SK-N-SH (cell line): ENCODE data around the gene ZMYM2. TPM values are rescaled to one million over a fixed set of nuclear protein-coding genes. Genes with fewer than 3 reads are reported as not detected.
"Not testable (repeated sequence)": the region's sequence is repeated elsewhere in the genome, so short reads cannot be mapped to it uniquely, and the experiment has no call there.

ENCODE experiments used
- CTCF ChIA-PET: fragments of 300-600, 350-600 bp; formaldehyde crosslinking; extraction: SDS; loops from one replicate; lab custom pipeline; 2021; lab: Yijun Ruan, JAX
- POLR2A ChIA-PET: fragments of 350-600 bp; sonication (Branson Sonifier 250); formaldehyde crosslinking; extraction: SDS; loops from one replicate; lab custom pipeline; 2020; ENCODE audit warnings: antibody characterized with exemption, inconsistent platforms; lab: Yijun Ruan, JAX
- DNase-seq: peaks from one replicate; pipeline ENCODE4 v3.0.0; 2012
- H2AFZ ChIP-seq: fragments of 200-600 bp; sonication (generic); 2 replicates; pipeline ENCODE4 v1.8.1; 2016; ENCODE audit warnings: antibody characterized with exemption, mild to moderate bottlenecking, low read depth
- H3F3A ChIP-seq: fragments of 200-600 bp; sonication (generic); replicated peaks from 2 replicates; pipeline ENCODE3; 2016; ENCODE audit warnings: antibody characterized with exemption, mild to moderate bottlenecking; ENCODE audit not compliant: insufficient read depth
- H3K27ac ChIP-seq, 2 experiments: fragments of 200-500 bp in 1 of 2; fragments of 200-600 bp in 1 of 2; sonication (Bioruptor generic) in 1 of 2; sonication (generic), shearing (Covaris generic) in 1 of 2; 2 replicates each; pipeline versions ENCODE4 v1.5.1 to v1.6.1; 2014 to 2016; ENCODE audit warnings: low read depth in 2 of 2, inconsistent platforms in 1 of 2, low read length in 1 of 2, mild to moderate bottlenecking in 1 of 2, mixed read lengths in 1 of 2
- H3K27me3 ChIP-seq: fragments of 200-600 bp; sonication (generic), shearing (Covaris generic); 2 replicates; pipeline ENCODE4 v1.6.1; 2016; ENCODE audit warnings: mixed run types; ENCODE audit not compliant: insufficient read depth
- H3K36me3 ChIP-seq, 2 experiments: fragments of 200-500 bp in 1 of 2; fragments of 200-600 bp in 1 of 2; sonication (Bioruptor generic) in 1 of 2; sonication (generic) in 1 of 2; replicated peaks in 1 of 2; 2 replicates each; pipeline versions ENCODE3 to v1.5.1; 2014 to 2016; ENCODE audit warnings: low read length in 1 of 2, mild to moderate bottlenecking in 1 of 2; ENCODE audit not compliant: insufficient read depth in 2 of 2, control insufficient read depth in 1 of 2
- H3K4me1 ChIP-seq, 2 experiments: fragments of 200-500 bp in 1 of 2; fragments of 200-600 bp in 1 of 2; sonication (Bioruptor generic) in 1 of 2; sonication (generic), shearing (Covaris generic) in 1 of 2; 2 replicates each; pipeline versions ENCODE4 v1.5.1 to v1.6.1; 2014 to 2016; ENCODE audit warnings: low read depth in 1 of 2, low read length in 1 of 2, mixed run types in 1 of 2; ENCODE audit not compliant: insufficient read depth in 2 of 2, control insufficient read depth in 1 of 2
- H3K4me2 ChIP-seq: fragments of 200-600 bp; sonication (generic), shearing (Covaris generic); 2 replicates; pipeline ENCODE4 v1.6.1; 2017; ENCODE audit warnings: mixed run types
- H3K4me3 ChIP-seq, 2 experiments: fragments of 200-500 bp in 1 of 2; fragments of 200-600 bp in 1 of 2; sonication (Bioruptor generic) in 1 of 2; sonication (generic), shearing (Covaris generic) in 1 of 2; 2 replicates each; pipeline versions ENCODE4 v1.5.1 to v1.8.1; 2014 to 2016; ENCODE audit warnings: low read depth in 2 of 2, inconsistent platforms in 1 of 2, low read length in 1 of 2, mild to moderate bottlenecking in 1 of 2, mixed read lengths in 1 of 2, moderate library complexity in 1 of 2
- H3K79me2 ChIP-seq: fragments of 200-600 bp; sonication (generic); 2 replicates; pipeline ENCODE4 v1.8.1; 2017; ENCODE audit warnings: mild to moderate bottlenecking; ENCODE audit not compliant: insufficient read depth
- H3K9ac ChIP-seq: fragments of 200-600 bp; sonication (generic); 2 replicates; pipeline ENCODE4 v1.6.1; 2017; ENCODE audit warnings: mixed run types
- H3K9me2 ChIP-seq: fragments of 200-600 bp; sonication (generic); 2 replicates; pipeline ENCODE4 v1.6.1; 2017; ENCODE audit warnings: mixed run types
- H3K9me3 ChIP-seq: fragments of 200-600 bp; sonication (generic); 2 replicates; pipeline ENCODE4 v1.6.1; 2017; ENCODE audit warnings: mixed run types, mild to moderate bottlenecking, moderate library complexity
- H4K20me1 ChIP-seq: fragments of 200-600 bp; sonication (generic); 2 replicates; pipeline ENCODE4 v1.6.1; 2017; ENCODE audit warnings: mild to moderate bottlenecking, mixed run types; ENCODE audit not compliant: insufficient read depth
- CHD2 ChIP-seq: fragments of 150-350 bp; IDR thresholded peaks from 2 replicates; pipeline ENCODE4 v1.6.1; 2018; ENCODE audit warnings: low read length; ENCODE audit not compliant: partially characterized antibody
- EZH2phosphoT487 ChIP-seq: fragments of 200-600 bp; sonication (generic); IDR thresholded peaks from 2 replicates; pipeline ENCODE4 v1.6.1; 2017; ENCODE audit warnings: low read depth, mixed run types, mild to moderate bottlenecking, antibody characterized with exemption, moderate library complexity, borderline replicate concordance
- FOSL2 ChIP-seq: IDR thresholded peaks from 2 replicates; pipeline ENCODE4 v1.4.0; 2012; ENCODE audit warnings: low read depth, mild to moderate bottlenecking, moderate library complexity, borderline replicate concordance
- FOXM1 ChIP-seq: IDR thresholded peaks from 2 replicates; pipeline ENCODE4 v1.4.0; 2012; ENCODE audit warnings: low read depth, mild to moderate bottlenecking
- GABPA ChIP-seq: IDR thresholded peaks from 2 replicates; pipeline ENCODE4 v1.4.0; 2012; ENCODE audit warnings: low read depth, mild to moderate bottlenecking
- MXI1 ChIP-seq: IDR thresholded peaks from 2 replicates; pipeline ENCODE4 v1.6.1; 2012; ENCODE audit warnings: mild to moderate bottlenecking, low read depth, low read length, improper control_type of control experiment
- NFIC ChIP-seq: IDR thresholded peaks from 2 replicates; pipeline ENCODE4 v1.4.0; 2012; ENCODE audit warnings: borderline replicate concordance
- POLR2AphosphoS5 ChIP-seq: IDR thresholded peaks from 2 replicates; pipeline ENCODE4 v1.6.1; 2012; ENCODE audit warnings: low read depth, low read length
- RAD21 ChIP-seq: IDR thresholded peaks from 2 replicates; pipeline ENCODE4 v1.6.1; 2012; ENCODE audit warnings: mild to moderate bottlenecking, low read length
- RFX5 ChIP-seq: IDR thresholded peaks from 2 replicates; pipeline ENCODE4 v1.6.1; 2012; ENCODE audit warnings: mild to moderate bottlenecking, improper control_type of control experiment, low read length
- SMC3 ChIP-seq: IDR thresholded peaks from 2 replicates; pipeline ENCODE4 v1.6.1; 2012; ENCODE audit warnings: low read depth, low read length, improper control_type of control experiment
- WGBS: methylation state at CpG from one replicate; pipeline ENCODE4 v1.1.6; 2017; ENCODE audit warnings: low lambda C conversion rate; 5-methylcytosine and 5-hydroxymethylcytosine counted together
- polyA plus RNA-seq, 3 experiments: library from polyadenylated mRNA; depleted of rRNA; stranded (reverse); fragments of >200 nt; gene quantifications; 2 replicates each; pipeline ENCODE4 v1.2.3, GENCODE V29; 2012
- TF ChIP-seq, protein P1 (sequence below): IDR thresholded peaks from 2 replicates; pipeline ENCODE4 v1.4.0; 2012; ENCODE audit warnings: low read depth
- TF ChIP-seq, protein P2 (sequence below): IDR thresholded peaks from 2 replicates; pipeline ENCODE4 v1.4.0; 2012; ENCODE audit warnings: low read depth, borderline replicate concordance
- TF ChIP-seq, protein P3 (sequence below): fragments of 150-350 bp; IDR thresholded peaks from 2 replicates; pipeline ENCODE4 v1.6.1; 2016; ENCODE audit warnings: mild to moderate bottlenecking, low read depth, low read length
- TF ChIP-seq, protein P4 (sequence below): IDR thresholded peaks from 2 replicates; pipeline ENCODE4 v1.4.0; 2012; ENCODE audit warnings: low read depth, borderline replicate concordance

The ZMYM2 gene
- polyA plus RNA-seq, 1 of the 3 experiments (the other 2 are of a cell fraction) = 11.5 TPM

DNA sequence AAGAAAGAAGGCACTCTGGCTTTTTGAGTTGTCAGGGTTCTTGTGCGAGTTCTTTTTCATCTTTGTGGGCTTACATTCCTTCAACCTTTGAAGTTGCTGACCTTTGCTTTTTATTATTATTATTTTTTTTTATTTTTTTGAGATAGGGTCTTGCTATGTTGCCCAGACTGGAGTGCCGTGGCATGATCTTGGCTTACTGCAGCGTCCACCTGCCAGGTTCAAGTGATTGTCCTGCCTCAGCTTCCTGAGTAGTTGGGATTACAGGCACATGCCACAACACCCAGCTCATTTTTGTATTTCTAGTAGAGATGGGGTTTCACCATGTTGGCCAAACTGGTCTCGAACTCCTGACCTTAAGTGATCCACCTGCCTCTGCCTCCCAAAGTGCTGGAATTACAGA lies 84.1 kb downstream of the ZMYM2 start:
- DNase-seq, H3K27ac ChIP-seq, H3K9me2 ChIP-seq, POLR2A ChIA-PET, CTCF ChIA-PET, H2AFZ ChIP-seq, H3K27me3 ChIP-seq, H3K4me2 ChIP-seq, H3K9ac ChIP-seq, H3K4me1 ChIP-seq, H3K9me3 ChIP-seq, H3F3A ChIP-seq, H3K4me3 ChIP-seq: not testable (repeated sequence)
- WGBS = 96% methylated on average over 4 of the region's 4 CpGs
- Histone ChIP-seq H3K36me3 (peaks cover 15 to 56% of the 10 kb centered on the region in 2 experiments), H3K79me2 (peaks cover 57% of the 10 kb centered on the region), H4K20me1 (peaks cover 46% of the 10 kb centered on the region)

DNA sequence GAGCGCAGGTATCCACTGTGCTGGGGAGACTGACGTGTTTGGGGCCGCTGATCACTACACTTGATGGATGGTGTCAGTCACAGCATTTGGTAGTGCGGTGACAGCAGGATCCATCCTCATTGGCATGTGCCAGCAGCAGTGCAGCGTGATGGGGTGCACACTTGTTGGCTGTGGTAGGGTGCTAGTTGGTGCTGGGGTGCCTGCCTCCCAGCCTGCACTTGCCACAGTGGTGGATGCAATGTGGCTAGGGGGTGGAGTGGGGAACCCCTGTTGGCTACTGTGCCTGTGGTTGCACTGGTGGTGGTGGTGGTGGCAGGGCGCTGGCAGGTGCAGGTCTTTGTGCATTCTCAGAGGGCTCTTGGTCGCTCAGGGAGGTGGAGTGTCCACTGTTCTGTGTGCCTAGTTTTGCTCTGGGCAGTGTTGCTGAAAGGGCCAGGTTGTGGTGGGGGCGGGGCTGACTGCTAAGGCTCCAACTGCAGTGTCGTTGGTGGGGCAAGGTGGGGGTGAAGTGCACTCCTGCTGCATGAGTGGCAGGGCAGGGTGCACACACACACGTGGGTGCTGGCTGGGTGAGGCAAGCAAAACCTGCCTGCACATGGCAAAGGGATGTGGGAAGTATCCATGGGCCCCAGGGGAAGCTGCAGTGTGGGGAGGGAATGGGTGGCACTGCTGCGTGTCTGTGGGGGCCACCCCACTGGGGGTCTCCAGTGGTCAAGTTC lies 84.8 kb downstream of the ZMYM2 start:
- peaks cover 15 to 54% of the 10 kb centered on the region in 2 experiments for H3K36me3 ChIP-seq
- H3K79me2 ChIP-seq = peaks cover 50% of the 10 kb centered on the region
- H3K4me3 ChIP-seq = no peak overlapping the region
- DNase-seq = no peak
- H4K20me1 ChIP-seq = peaks cover 39% of the 10 kb centered on the region
- H3F3A ChIP-seq = peaks cover 5% of the 10 kb centered on the region
- TF ChIP-seq, protein P1, sequence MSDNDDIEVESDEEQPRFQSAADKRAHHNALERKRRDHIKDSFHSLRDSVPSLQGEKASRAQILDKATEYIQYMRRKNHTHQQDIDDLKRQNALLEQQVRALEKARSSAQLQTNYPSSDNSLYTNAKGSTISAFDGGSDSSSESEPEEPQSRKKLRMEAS = no peak
- no peak for TF ChIP-seq EZH2phosphoT487
- TF ChIP-seq FOSL2 = no peak
- no peak for TF ChIP-seq POLR2AphosphoS5
- TF ChIP-seq FOXM1 = no peak
- TF ChIP-seq, protein P2, sequence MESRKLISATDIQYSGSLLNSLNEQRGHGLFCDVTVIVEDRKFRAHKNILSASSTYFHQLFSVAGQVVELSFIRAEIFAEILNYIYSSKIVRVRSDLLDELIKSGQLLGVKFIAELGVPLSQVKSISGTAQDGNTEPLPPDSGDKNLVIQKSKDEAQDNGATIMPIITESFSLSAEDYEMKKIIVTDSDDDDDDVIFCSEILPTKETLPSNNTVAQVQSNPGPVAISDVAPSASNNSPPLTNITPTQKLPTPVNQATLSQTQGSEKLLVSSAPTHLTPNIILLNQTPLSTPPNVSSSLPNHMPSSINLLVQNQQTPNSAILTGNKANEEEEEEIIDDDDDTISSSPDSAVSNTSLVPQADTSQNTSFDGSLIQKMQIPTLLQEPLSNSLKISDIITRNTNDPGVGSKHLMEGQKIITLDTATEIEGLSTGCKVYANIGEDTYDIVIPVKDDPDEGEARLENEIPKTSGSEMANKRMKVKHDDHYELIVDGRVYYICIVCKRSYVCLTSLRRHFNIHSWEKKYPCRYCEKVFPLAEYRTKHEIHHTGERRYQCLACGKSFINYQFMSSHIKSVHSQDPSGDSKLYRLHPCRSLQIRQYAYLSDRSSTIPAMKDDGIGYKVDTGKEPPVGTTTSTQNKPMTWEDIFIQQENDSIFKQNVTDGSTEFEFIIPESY = no peak
- no peak for TF ChIP-seq SMC3
- TF ChIP-seq RFX5 = no peak
- no peak for TF ChIP-seq GABPA
- TF ChIP-seq, protein P3, sequence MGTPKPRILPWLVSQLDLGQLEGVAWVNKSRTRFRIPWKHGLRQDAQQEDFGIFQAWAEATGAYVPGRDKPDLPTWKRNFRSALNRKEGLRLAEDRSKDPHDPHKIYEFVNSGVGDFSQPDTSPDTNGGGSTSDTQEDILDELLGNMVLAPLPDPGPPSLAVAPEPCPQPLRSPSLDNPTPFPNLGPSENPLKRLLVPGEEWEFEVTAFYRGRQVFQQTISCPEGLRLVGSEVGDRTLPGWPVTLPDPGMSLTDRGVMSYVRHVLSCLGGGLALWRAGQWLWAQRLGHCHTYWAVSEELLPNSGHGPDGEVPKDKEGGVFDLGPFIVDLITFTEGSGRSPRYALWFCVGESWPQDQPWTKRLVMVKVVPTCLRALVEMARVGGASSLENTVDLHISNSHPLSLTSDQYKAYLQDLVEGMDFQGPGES = no peak
- TF ChIP-seq, protein P4, sequence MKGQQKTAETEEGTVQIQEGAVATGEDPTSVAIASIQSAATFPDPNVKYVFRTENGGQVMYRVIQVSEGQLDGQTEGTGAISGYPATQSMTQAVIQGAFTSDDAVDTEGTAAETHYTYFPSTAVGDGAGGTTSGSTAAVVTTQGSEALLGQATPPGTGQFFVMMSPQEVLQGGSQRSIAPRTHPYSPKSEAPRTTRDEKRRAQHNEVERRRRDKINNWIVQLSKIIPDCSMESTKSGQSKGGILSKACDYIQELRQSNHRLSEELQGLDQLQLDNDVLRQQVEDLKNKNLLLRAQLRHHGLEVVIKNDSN = no peak
- no peak for TF ChIP-seq RAD21
- TF ChIP-seq CHD2 = no peak
- no peak for TF ChIP-seq MXI1
- TF ChIP-seq NFIC = no peak
- TF ChIP-seq, all 33 proteins: peak for 0
- Histone ChIP-seq H3K27ac (no peak overlapping the region), H3K4me2 (no peak overlapping the region), H3K9ac (no peak overlapping the region), H3K4me1 (no peaks in the 10 kb centered on the region; a peak in 1 of 4 replicates), H3K9me2 (no peaks in the 10 kb centered on the region; the same call in 1 of the 2 replicates), H3K27me3 (no peaks in the 10 kb centered on the region), H3K9me3 (no peaks in the 10 kb centered on the region), H2AFZ (no peak overlapping the region)
- ChIA-PET CTCF (interaction anchor here (0.9 kb wide), 1 partner anchor 9 kb away, joined by 3 read pairs; no protein-coding TSS in a partner anchor), POLR2A (no interaction called here)
- WGBS = 96% methylated on average over 9 of the region's 11 CpGs
